Keratinocyte (primary cell): ENCODE results near the gene CBFA2T3. TPM values are rescaled to one million over a fixed set of nuclear protein-coding genes. Genes with fewer than 3 reads are reported as not detected.
"Not testable (repeated sequence)": the region's sequence is repeated elsewhere in the genome, so short reads cannot be mapped to it uniquely, and the experiment has no call there.

ENCODE experiments used
- DNase-seq: peaks from one replicate; pipeline ENCODE4 v3.0.0-alpha.2; 2011; ENCODE audit warnings: low read depth, missing footprints, low spot score
- FAIRE-seq: peaks from 2 replicates; lab custom pipeline; 2011; peaks lifted over from hg19 to GRCh38; lab: Jason Lieb, UNC
- H2AFZ ChIP-seq: 2 replicates; pipeline ENCODE4 v1.6.0; 2012; ENCODE audit warnings: low read length, control low read depth, inconsistent platforms; ENCODE audit not compliant: control insufficient read depth
- H3K27ac ChIP-seq: 2 replicates; pipeline ENCODE4 v1.5.1; 2011; ENCODE audit warnings: low read length; ENCODE audit not compliant: control insufficient read depth, insufficient read depth
- H3K27me3 ChIP-seq: 3 replicates; pipeline ENCODE4 v1.6.0; 2011; ENCODE audit warnings: low read length; ENCODE audit not compliant: control insufficient read depth, insufficient read depth; ENCODE audit errors: extremely low read depth
- H3K36me3 ChIP-seq, 2 experiments: 2 replicates in 1 of 2; 3 replicates in 1 of 2; pipeline ENCODE4 v1.5.1; 2011; ENCODE audit warnings: low read length in 2 of 2, mild to moderate bottlenecking in 1 of 2; ENCODE audit not compliant: control insufficient read depth in 2 of 2, insufficient read depth in 2 of 2; ENCODE audit errors: extremely low read depth in 1 of 2
- H3K4me1 ChIP-seq: 3 replicates; pipeline ENCODE4 v1.5.1; 2011; ENCODE audit warnings: low read length; ENCODE audit not compliant: control insufficient read depth, insufficient read depth; ENCODE audit errors: extremely low read depth
- H3K4me2 ChIP-seq: 3 replicates; pipeline ENCODE4 v1.6.0; 2011; ENCODE audit warnings: low read depth, low read length; ENCODE audit not compliant: control insufficient read depth, insufficient read depth; ENCODE audit errors: extremely low read depth
- H3K4me3 ChIP-seq, 3 experiments: fragments of 200-600 bp in 1 of 3; sonication (generic) in 1 of 3; 2 replicates in 2 of 3; 3 replicates in 1 of 3; pipeline ENCODE4 v1.5.1; 2011 to 2016; ENCODE audit warnings: low read length in 3 of 3, mild to moderate bottlenecking in 3 of 3, control low read depth in 2 of 3, inconsistent platforms in 1 of 3, low read depth in 1 of 3, mixed read lengths in 1 of 3, mixed run types in 1 of 3, moderate library complexity in 1 of 3; ENCODE audit not compliant: control insufficient read depth in 2 of 3, insufficient read depth in 2 of 3; ENCODE audit errors: extremely low read depth in 1 of 3
- H3K79me2 ChIP-seq: 2 replicates; pipeline ENCODE4 v1.6.0; 2012; ENCODE audit warnings: low read length; ENCODE audit not compliant: control insufficient read depth, insufficient read depth
- H3K9ac ChIP-seq: 3 replicates; pipeline ENCODE4 v1.6.0; 2011; ENCODE audit warnings: low read length; ENCODE audit not compliant: control insufficient read depth, insufficient read depth; ENCODE audit errors: extremely low read depth
- H3K9me1 ChIP-seq: 3 replicates; pipeline ENCODE4 v1.6.0; 2011; ENCODE audit warnings: low read length; ENCODE audit not compliant: control insufficient read depth, insufficient read depth; ENCODE audit errors: extremely low read depth
- H3K9me3 ChIP-seq: 2 replicates; pipeline ENCODE4 v1.5.1; 2012; ENCODE audit warnings: low read depth, low read length; ENCODE audit not compliant: control insufficient read depth
- H4K20me1 ChIP-seq: 3 replicates; pipeline ENCODE4 v1.6.0; 2011; ENCODE audit warnings: low read length; ENCODE audit not compliant: control insufficient read depth, insufficient read depth; ENCODE audit errors: extremely low read depth
- EZH2 ChIP-seq: IDR thresholded peaks from one replicate; pipeline ENCODE4 v1.6.1; 2012; ENCODE audit warnings: inconsistent platforms, mild to moderate bottlenecking, low read length, moderate library complexity
- dilution Hi-C: fragments of 300-500 bp; cut with MboI; formaldehyde crosslinking; loops from one replicate; pipeline ENCODE4 v1.7.0; 2020; ENCODE audit warnings: low sequenced_read_pairs; ENCODE audit not compliant: extremely low pct_ligation_motif_present
- polyA plus RNA-seq, 5 experiments: library from polyadenylated mRNA; depleted of rRNA in 3 of 5; stranded (reverse) in 3 of 5; stranded (forward) in 1 of 5; unstranded in 1 of 5; fragments of >200 nt; gene quantifications; 1 replicate in 1 of 5; 2 replicates in 3 of 5; 3 replicates in 1 of 5; pipeline versions ENCODE4 v1.2.1 to v1.2.3, GENCODE V29; 2011 to 2012; ENCODE audit warnings: missing spikeins in 2 of 5, low read depth in 1 of 5, low replicate concordance in 1 of 5
- TF ChIP-seq, protein P1 (sequence below), 3 experiments: IDR thresholded peaks in 1 of 3; conservative IDR thresholded peaks in 1 of 3; optimal IDR thresholded peaks in 1 of 3; 2 replicates in 2 of 3; 3 replicates in 1 of 3; pipeline versions ENCODE3 to v1.5.1; 2011; ENCODE audit warnings: low read length in 3 of 3, mild to moderate bottlenecking in 3 of 3, moderate library complexity in 2 of 3, control low read depth in 1 of 3, inconsistent platforms in 1 of 3; ENCODE audit not compliant: insufficient read depth in 2 of 3; ENCODE audit errors: extremely low read depth in 1 of 3

CBFA2T3 gene
- polyA plus RNA-seq, 1 donor (not counting 4 experiments of a cell fraction or from before 2014, with no cell fraction given), result 0.08 TPM

DNA sequence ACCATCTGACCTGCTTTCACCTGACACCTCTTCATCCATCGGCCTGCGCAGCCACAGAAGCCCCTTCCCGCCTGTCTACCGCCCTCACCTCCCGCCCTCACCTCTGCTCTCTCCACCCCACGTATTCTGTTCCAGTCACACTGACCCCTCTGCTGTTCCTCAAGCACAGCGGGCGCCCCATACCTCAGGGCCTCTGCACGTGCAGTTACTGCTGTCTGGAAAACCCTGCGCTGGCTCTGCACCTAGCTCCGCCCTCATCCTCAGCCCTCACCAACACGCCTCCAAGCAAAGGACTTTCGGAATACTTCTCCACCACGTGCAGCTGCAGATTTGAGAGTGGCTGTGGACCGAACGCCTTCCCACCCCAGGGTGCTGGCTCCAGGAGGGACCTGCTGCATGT is 85.9 kb downstream of the CBFA2T3 start:
- dilution Hi-C loops, result no loop called here
- no peaks in the 10 kb centered on the region for H3K79me2 ChIP-seq
- no peak overlapping the region for H3K27ac ChIP-seq
- H3K4me3 ChIP-seq, result no peak overlapping the region
- no peaks in the 10 kb centered on the region for H4K20me1 ChIP-seq
- H3K4me2 ChIP-seq, result no peak overlapping the region
- TF ChIP-seq, protein P1, sequence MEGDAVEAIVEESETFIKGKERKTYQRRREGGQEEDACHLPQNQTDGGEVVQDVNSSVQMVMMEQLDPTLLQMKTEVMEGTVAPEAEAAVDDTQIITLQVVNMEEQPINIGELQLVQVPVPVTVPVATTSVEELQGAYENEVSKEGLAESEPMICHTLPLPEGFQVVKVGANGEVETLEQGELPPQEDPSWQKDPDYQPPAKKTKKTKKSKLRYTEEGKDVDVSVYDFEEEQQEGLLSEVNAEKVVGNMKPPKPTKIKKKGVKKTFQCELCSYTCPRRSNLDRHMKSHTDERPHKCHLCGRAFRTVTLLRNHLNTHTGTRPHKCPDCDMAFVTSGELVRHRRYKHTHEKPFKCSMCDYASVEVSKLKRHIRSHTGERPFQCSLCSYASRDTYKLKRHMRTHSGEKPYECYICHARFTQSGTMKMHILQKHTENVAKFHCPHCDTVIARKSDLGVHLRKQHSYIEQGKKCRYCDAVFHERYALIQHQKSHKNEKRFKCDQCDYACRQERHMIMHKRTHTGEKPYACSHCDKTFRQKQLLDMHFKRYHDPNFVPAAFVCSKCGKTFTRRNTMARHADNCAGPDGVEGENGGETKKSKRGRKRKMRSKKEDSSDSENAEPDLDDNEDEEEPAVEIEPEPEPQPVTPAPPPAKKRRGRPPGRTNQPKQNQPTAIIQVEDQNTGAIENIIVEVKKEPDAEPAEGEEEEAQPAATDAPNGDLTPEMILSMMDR (optimal IDR thresholded peaks at IDR 0.05 in 1 of 3, IDR thresholded peaks at IDR 0.05 in 1 of 3, conservative IDR thresholded peaks at IDR 0.05 in 1 of 3; ENCODE audit: extremely low read depth in 1 of 3, insufficient read depth in 2 of 3, low read length in 3 of 3), result no peak
- TF ChIP-seq EZH2, result no peak
- no peak for DNase-seq
- no peak for FAIRE-seq
- H3K36me3 ChIP-seq, result no peaks in the 10 kb centered on the region
- H3K9me3 ChIP-seq, result no peaks in the 10 kb centered on the region
- no peaks in the 10 kb centered on the region for H3K9me1 ChIP-seq
- H2AFZ ChIP-seq, result no peak overlapping the region
- no peaks in the 10 kb centered on the region for H3K4me1 ChIP-seq
- H3K9ac ChIP-seq, result no peak overlapping the region
- peaks cover 10% of the 10 kb centered on the region for H3K27me3 ChIP-seq

DNA sequence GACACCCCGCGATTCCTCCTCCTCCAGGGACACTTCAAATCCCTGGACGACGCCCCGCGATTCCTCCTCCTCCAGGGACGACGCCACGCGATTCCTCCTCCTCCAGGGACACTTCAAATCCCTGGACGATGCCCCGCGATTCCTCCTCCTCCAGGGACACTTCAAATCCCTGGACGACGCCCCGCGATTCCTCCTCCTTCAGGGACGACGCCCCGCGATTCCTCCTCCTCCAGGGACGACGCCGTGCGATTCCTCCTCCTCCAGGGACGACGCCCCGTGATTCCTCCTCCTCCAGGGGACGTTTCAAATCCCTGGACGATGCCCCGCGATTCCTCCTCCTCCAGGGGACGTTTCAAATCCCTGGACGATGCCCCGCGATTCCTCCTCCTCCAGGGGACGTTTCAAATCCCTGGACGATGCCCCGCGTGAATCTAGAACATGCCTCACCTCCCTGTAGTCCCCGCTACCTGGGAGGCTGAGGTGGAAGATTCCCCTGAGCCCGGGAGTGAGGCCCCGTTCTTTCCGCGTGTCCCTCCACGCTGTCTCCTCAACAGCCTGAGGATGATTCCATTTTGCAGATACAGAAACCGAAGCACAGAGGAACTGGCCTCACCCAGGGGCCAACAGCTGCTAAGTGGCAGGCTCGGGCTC is 87.2 kb downstream of the CBFA2T3 start:
- H3K36me3 ChIP-seq, H3K4me1 ChIP-seq, H3K9me1 ChIP-seq, H3K79me2 ChIP-seq, H3K27ac ChIP-seq, H3K9ac ChIP-seq, H3K4me3 ChIP-seq, DNase-seq, H4K20me1 ChIP-seq, dilution Hi-C loops, H3K4me2 ChIP-seq, H2AFZ ChIP-seq, H3K9me3 ChIP-seq, FAIRE-seq: not testable (repeated sequence)
- peaks cover 19% of the 10 kb centered on the region for H3K27me3 ChIP-seq
